Skin epidermis (tissue), 12 donors: ENCODE data around the gene CLIC5.
"Not testable (repeated sequence)": the region's sequence is repeated elsewhere in the genome, so short reads cannot be mapped to it uniquely, and the experiment has no call there.

Source experiments
- H3K27ac ChIP-seq, 21 experiments: fragments of 200-600 bp; sonication (generic) in 11 of 21; one replicate each; pipeline ENCODE4 v1.5.0; 2020; ENCODE audit warnings: mild to moderate bottlenecking in 3 of 21, inconsistent platforms in 2 of 21, moderate library complexity in 2 of 21
- H3K4me3 ChIP-seq, 7 experiments: fragments of 200-600 bp; sonication (generic) in 2 of 7; one replicate each; pipeline ENCODE4 v1.5.0; 2020; ENCODE audit warnings: inconsistent platforms in 2 of 7, mild to moderate bottlenecking in 2 of 7, moderate library complexity in 1 of 7

The CLIC5 gene

DNA sequence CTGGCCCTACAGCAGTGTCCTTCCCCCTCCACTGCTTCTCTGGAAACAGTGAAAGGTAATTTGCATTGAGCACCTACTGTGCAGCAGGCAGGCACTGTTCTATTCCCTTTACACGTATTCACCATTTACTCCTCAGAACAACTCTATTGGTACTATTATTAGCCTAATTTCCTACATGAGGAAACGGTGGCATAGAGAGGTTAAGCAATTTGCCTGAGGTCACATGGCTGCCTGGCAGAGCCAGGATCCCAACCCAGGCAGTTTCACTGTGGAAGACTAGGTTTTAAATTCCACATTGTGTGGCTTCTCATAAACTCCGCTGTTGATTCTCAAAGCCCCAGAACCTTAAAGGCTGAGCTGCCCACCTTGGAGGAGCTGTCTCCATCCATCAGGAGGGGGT is 72.7 kb downstream of the CLIC5 start:
- Histone ChIP-seq H3K4me3 (no peak overlapping the region), H3K27ac (no peak overlapping the region)

DNA sequence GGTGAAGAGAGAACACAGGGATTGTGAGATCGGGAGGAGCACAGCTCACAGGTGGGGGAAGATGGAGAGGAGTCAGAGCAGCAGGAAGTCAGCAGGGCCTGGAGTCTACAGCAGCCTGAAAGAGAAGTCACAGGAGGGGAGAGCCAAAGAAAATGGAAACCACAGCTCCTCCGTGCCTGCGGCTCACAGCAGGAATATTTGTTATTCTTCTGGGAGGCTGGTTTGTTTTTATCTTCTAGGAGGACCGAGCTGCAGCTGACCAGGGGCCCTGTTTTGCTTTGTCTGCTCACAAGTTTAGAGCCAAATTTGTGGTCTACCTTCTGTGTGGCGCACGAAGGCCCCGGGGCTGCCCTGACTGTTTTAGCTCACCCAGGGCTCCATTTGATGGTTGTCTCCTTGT is 81.8 kb downstream of the CLIC5 start:
- no peak overlapping the region for H3K27ac ChIP-seq

DNA sequence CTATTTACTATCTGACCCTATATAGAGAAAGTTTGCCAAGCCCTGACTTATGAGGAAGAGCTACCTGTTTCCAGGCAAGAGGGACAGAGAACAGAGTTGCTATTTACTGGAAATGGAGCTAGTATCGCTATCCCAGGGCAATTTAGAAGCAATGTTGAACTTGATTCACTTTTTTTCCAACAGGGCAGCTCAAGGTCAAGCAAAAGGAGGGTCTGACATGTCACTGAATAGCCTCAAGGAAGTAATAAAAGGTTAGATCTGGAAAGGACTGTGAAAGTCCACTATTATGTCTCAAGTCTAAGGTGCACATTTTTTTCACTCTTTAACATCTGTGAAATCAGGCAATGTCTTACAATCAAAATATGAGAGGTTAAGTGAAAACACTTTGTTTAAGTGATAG is 84.4 kb downstream of the CLIC5 start:
- Histone ChIP-seq H3K27ac (no peak overlapping the region), H3K4me3 (no peak overlapping the region)

More for the DNA sequence above, 81.8 kb downstream of the CLIC5 start:
- no peak overlapping the region for H3K4me3 ChIP-seq

DNA sequence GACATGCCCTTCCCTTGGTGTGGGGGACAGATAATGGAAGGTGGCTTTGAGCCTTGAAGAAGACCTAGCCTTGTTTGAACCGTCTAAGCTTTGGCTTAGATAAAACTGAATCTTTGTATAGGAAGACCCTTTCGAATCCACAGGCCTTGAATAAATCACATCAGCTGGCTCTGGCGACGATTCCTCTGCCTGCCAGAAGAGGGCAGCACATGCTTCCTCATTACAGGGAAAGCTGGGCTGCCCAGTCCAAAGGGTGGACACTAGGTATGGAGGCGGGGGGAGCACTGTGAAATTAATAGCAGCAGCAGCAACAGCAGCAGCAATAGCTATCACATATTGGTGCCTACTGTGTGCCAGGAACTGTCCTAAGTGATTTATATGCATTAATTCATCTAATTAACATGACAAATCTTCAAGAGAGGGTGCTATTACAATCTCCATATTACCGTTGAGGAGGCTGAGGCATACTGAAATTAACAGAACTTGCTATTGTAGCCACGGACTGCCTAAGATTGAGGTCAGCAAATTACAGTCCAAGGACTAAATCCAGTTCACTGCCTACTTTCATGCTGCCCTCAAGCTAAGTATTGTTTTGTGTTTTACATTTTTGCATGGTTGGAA is 85.1 kb downstream of the CLIC5 start:
- H3K27ac ChIP-seq = no peak overlapping the region
- no peak overlapping the region for H3K4me3 ChIP-seq

DNA sequence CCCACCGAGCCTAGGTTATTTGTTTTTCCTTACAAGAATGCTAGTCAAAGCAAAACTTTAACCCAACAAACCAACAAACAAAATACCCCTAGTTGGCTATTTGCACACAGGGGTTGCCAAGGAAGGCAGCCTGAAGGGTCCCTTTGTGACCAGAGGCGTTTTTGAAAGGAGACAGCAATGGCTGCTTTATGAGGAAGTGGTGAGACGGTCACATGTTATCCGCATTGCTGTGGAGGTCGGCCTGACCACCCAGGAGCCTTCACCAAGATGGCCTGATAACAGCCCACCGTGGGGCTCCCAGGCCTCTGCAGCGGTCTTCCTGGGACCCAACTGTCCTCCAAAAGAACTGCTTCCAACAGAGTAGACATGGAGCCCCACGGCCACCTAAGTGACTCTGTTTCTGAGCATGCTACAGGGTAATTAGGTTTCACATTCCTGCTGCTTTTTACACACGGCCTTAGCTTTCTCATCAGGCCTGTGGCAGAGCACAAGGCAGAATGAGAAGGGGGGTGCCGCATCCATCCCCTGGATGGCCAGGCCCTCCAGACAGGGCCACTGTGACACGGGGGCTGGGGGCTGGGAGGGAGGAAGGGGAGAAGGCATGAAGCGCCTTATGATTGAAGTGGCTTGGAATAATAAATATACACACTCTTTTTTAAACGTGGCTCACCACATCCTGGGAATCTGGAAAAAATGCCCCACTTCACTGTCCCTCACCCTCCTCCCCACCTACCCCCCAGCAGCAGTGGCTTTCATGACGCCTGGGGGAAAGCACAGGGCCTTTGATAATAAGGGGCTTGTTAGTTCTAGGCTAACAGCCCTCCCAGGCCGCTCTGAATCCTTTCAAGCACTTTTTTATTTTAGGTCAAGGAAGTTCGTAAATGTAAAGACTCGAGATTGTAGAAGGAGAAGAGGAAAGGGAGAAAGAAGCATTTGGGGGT is 86.0 kb downstream of the CLIC5 start:
- Histone ChIP-seq H3K27ac (no peak overlapping the region), H3K4me3 (no peak overlapping the region)

DNA sequence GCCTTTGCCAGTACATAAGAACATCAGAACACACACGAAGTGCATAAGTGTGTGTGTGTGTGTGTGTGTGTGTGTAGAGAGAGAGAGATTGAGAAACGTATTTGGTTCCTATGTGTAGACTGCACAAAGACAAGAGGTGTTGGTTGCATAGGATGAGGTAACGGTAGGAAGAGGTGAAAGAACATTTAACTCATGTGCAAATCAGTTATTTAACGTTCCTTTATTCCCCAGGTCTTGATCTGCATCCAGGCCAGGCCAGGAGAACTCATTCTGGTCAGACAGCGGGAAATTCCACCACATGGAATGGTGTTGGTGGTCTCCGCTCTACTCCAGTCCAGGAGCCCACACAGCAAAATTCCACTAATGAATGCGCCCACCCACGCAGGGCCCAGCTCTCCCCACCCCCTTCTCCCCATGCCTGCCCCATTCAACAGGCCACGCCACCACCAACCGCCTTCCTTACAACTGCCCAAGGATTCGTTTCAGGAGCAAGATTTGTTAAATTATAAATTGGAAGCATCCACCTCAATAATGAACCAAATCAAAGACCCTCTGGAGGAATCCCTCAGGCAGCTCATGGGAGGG is 86.8 kb downstream of the CLIC5 start:
- Histone ChIP-seq H3K4me3 (no peak overlapping the region), H3K27ac (no peak overlapping the region)

DNA sequence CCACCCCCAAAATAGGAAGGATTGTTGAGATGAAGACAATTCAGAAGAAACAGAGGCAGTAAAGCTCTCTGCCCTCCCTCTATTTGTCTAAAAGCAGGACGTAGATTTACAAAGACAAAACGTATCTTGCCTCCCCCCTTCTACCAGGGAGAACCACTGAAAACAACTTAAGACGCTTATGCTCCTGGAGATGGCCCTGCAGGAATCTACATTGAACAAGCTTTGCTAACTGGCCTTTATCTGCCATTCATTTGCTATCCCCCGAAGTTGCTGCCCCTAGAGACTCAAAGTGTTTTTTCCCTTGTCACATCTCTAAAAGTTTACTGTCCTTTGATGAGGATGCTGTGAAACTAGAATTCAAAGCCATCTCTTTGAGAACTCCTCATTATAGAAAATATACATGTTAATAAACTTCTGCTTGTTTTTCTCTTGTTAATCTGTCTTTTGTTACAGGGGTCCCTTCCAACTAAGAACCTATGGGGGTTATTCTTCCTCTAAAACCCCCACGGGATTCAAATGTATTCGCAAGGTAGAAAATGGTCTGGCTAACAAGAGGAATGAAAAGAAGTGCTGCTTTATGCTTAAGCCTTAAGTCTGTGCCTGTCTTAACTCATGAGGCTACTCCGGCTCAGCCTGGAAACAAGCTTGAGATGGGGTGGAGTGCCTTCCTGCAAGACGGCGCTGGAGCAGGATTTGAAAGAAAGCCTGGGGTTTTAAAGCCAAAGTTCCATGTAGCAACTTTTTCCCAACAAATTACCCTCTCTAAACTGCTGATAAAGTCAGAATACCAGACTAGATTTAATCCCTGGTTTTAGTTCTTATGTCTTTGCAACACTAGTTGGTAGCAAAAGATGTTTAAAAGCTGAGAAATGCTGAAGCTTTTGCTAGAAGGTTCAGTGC is 88.0 kb downstream of the CLIC5 start:
- Histone ChIP-seq H3K27ac (no peak overlapping the region), H3K4me3 (no peak overlapping the region)

DNA sequence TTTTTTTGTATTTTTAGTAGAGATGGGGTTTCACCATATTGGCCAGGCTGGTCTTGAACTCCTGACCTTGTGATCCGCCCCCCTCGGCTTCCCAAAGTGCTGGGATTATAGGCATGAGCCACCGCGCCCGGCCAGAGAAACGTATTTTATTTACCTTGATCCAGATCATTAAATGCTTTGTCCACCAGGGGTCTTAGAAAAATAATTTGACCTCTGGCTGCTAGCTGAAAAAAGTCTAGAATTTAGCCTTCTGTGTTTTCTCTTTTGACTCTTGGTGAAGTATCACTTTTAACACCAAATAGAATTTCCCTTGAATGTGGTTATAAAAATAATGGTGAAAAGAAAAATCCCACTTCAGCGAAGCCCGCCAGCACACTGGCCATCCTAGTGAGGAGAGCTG is 89.2 kb downstream of the CLIC5 start:
- H3K27ac ChIP-seq = not testable (repeated sequence)

DNA sequence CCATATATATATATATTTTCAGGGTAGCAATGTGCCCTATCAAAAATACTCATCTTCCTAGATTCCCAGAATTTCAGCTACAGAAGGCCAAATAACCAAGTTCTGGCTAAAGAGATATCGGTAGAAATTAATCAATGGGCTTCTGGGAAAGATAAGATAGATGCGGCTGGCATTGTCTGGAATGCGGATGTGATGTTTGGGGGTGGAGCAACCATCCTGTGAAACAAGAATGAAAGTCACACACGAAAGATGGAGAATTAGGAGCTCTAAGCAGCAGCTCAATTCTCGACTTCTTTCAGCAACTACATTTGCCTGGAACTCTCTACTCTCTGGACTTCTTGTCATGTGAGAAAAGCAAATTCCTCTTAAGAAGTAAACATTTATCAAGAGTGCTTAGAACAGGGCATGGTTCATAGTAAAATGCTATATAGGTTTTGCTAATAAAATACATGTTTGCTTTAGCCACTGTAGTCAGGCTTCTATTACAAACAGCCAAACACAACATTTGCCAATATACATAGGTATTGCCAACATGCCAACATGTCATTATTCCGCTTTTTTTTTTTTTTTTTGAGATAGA is 90.8 kb downstream of the CLIC5 start:
- H3K27ac ChIP-seq = peak overlapping the region in 1 of 21 experiments; percentile 1
- H3K4me3 ChIP-seq = no peak overlapping the region

More for the DNA sequence above, 89.2 kb downstream of the CLIC5 start:
- not testable (repeated sequence) for H3K4me3 ChIP-seq

DNA sequence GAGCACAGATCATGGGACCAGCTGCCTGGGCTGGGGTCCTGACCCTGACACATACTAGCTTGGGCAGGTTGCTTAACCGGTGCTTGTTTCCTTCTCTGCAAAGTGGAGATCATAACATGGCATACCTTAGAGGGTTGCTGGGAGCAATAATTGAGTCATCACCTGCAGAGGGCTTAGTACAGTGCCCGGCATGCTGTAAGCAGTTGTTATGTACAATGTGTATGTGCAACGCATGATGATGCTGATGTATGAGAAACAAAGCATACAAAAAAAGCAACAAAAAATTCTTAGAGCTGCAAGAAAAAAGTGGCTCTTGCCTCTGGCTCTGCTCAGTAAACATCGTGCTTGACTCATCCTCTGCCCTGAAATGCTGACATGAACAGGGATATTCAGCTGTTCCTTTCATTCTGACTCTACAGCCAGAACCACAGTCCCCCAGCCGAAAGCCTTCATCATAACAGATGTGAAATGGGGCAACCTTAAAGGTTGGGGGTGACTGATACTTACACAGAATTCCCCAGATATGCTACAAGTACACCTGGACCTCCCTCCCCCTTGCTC is 91.7 kb downstream of the CLIC5 start:
- Histone ChIP-seq H3K27ac (peak overlapping the region in 4 of 21 experiments; percentile 23 to 48 (median 32)), H3K4me3 (no peak overlapping the region)

DNA sequence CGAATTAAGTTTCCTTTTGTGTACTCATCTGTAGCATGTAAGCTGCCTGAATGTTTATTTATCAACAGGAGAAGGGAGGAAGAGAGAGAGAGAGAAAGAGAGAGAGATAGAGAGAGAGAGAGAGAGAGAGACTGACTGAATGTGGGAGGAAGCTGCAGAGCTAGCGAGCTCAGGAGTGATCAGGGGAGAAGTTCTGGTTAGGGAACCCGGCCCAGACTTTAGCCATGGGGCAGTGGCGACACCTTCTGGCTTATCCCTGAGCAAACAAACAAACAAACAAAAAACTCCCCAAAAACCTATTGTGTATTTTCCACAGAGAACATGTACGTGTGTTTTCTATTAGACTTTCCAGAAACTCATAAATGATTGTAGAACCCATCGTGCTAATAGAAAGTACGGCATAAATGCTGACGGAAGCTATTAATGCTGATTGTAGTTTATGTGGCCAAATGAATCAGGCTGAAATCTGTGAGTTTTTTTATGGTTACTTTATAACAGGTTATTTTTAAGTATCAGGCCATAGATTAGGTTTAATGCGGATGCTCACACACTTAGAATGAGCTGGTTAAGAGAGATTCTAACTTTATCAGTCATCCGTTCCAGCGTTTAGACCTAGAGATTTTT is 92.8 kb downstream of the CLIC5 start:
- Histone ChIP-seq H3K27ac (peak overlapping the region in 3 of 21 experiments; percentile 26 to 50 (median 39)), H3K4me3 (no peak overlapping the region)

DNA sequence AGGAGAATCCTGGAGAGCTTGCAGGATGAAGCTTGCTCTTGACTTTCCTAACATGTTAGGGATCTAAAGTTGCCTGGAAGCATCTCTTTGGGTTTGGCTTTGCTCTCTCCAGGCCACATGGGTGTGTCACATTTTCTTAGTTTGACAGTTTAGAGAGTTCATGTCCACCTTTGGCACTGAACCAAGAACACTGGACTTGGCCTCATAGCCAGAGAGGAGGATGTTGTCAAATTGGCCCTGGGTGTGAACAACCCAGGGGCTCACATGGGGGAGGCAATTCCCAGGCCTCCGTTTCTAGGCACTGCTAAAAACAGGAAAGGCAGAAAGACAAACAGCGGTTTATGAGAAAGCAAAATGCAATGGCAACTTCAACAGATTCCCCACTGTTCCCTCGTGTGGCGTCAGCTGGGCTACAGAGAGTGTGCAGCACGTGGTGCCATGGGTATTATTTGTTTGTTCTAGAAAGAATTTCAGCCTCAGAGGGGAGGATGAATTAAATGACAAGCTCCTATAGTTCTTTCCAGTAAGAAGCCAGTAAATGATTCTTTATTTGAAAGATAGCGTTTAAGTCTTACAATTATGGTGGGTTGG is 93.9 kb downstream of the CLIC5 start:
- Histone ChIP-seq H3K27ac (peak overlapping the region in 1 of 21 experiments; percentile 8), H3K4me3 (no peak overlapping the region)

DNA sequence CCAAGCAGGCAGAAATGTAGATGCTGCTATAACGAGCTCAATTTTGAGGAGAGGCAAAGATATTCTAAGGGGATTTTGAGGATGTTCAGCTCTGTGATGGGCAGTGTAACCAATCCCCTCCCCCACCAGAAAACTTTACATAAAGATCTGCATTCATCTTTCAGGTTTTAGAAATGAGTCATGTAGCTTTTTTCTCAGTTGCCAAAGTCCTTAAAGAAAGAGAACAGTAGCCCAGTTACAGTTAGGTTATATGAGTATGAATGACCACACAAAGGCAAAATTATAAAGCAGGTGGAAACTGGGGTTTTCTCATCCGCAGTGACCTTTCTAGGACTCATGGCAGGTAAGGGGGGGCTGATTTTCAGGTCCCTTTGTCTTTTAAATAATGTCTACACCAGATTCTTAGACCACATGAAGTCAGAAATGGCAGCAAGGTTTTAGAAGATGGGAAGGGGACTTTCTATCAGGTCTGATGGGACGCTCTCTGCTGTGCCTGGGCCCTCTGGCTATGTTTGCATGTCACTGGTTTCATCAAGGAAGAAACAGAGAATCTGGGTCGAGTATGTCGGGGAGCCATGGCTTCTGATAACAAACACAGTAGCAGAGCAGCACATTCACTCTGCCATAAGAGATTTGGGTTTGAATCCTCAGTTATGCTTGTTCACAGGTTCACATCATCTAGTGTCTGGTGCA is 94.7 kb downstream of the CLIC5 start:
- Histone ChIP-seq H3K4me3 (no peak overlapping the region), H3K27ac (no peak overlapping the region)

DNA sequence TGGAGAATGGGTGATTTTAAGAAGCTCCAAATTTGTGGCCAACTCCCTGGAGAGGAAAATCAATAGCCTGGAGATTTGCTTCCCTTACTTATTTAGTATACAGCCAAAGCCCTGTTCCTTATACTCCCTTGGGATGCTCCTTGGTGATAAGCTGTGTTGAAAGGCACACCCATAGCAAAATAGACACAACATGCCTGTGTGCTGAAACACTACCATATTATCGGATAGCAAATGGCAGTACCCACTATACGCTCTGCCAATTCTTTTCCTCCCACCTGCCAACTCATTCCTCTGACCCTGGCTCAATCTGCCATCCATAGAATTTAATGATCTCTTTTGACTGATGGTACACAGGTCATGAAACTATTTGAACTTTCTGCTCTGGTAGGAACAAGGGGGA is 98.2 kb downstream of the CLIC5 start:
- H3K4me3 ChIP-seq = no peak overlapping the region
- no peak overlapping the region for H3K27ac ChIP-seq

DNA sequence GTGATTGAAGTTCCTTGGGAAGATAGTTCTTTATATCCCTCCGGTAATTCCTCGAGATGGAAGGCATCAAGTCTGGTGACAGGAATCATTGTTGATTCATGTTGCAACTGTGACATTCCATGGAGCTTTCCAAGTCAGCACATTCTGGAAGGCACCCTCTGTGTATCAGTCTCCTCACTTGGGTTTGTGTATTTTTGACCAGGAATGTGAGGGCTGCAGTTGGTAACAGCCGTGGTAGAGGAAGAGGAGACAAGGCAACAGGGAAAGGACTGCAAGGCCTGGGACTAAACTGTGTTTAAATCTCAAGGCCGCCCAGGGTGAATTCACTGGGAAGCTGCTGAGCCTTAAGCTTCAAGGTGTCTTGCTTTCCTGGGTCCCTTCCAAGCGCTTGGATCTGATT is 99.0 kb downstream of the CLIC5 start:
- peak overlapping the region in 1 of 21 experiments; percentile 16 for H3K27ac ChIP-seq

DNA sequence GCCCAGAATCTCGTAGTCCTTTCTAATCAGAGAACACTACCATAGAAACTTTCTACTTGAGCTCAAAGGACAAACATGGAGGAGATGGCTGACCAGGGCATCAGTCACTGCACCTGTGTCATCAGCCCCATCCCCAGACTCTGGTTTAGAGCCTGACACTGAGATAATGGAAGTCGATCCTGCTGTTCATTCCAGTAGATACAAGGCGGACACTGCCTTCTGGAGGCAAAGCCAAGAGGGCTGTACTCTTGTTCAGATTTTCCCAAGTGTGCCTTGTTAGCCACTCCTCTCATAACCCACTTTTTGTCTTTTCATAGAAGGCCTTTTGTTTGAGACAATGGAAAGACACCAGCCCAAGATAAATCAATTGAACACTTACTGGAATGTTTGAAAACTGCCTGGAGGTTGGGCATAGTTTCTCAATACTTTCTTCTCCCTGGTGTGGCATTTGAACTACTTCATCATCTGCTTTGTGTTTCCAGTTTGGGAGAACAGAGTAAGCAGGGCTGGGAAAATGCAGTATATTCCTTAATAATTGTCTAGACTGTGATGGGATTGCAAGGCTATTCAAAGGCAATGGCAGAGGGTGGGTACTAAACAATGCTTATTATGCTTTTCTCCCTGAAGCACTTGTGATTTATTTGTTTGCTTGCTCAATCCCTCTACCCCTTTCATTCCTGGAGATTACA is 99.7 kb downstream of the CLIC5 start:
- peak overlapping the region in 1 of 21 experiments; percentile 36 for H3K27ac ChIP-seq

More for the DNA sequence above, 99.0 kb downstream of the CLIC5 start:
- no peak overlapping the region for H3K4me3 ChIP-seq

DNA sequence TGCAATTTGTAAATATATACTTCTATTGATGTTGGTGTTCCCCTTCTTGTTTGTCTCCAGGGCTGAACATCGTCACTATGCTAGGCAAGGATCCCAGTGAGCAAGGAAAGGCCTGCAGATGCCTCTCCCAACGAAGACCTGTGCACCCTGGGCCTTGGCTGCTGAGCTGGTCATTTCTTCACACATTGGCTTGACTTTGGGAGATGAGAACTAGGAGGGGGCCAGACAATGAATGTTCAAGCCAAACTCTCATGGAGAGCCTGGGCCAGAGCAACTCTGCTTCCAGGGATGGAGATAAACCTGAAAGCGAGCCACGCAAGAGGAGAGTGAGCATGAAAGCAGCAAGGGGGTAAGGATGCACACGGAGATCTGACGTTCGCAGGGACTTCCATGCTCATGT is 104.0 kb downstream of the CLIC5 start:
- H3K27ac ChIP-seq = no peak overlapping the region
- no peak overlapping the region for H3K4me3 ChIP-seq

More for the DNA sequence above, 99.7 kb downstream of the CLIC5 start:
- H3K4me3 ChIP-seq = no peak overlapping the region
